Pancreas (tissue), 10 donors: ENCODE results near the gene LYST. TPM values are rescaled to one million over a fixed set of nuclear protein-coding genes. Genes with fewer than 3 reads are reported as not detected.

ENCODE experiments used
- ATAC-seq, 4 donors: fragments of 200-7000 bp; cut with Tn5 transposase; one replicate each; pipeline versions ENCODE4 v1.8.0 to v1.9.1; 2020; ENCODE audit warnings: mild to moderate bottlenecking in 4 of 4, moderate library complexity in 4 of 4
- DNase-seq, 6 donors: peaks; one replicate each; pipeline ENCODE4 v3.0.0-alpha.2; 2020
- FAIRE-seq: peaks from 2 replicates; lab custom pipeline; 2012; peaks lifted over from hg19 to GRCh38; lab: Jason Lieb, UNC
- H3K27ac ChIP-seq, 4 donors: fragments of 200-600 bp; sonication (generic); 1 replicate in 3 of 4; 2 replicates in 1 of 4; pipeline versions ENCODE4 v1.5.0 to v1.8.0; 2020
- H3K27me3 ChIP-seq, 4 donors: fragments of 200-600 bp; one replicate each; pipeline ENCODE4 v1.8.0; 2021
- H3K36me3 ChIP-seq, 3 donors: fragments of 200-600 bp; sonication (generic) in 1 of 3; one replicate each; pipeline versions ENCODE4 v1.5.0 to v1.8.0; 2020 to 2021
- H3K4me1 ChIP-seq, 3 donors: fragments of 200-600 bp; one replicate each; pipeline ENCODE4 v1.8.0; 2021
- H3K4me3 ChIP-seq, 4 donors: fragments of 200-600 bp; sonication (generic) in 2 of 4; one replicate each; pipeline versions ENCODE4 v1.5.0 to v1.8.0; 2020 to 2021
- H3K9me3 ChIP-seq, 4 donors: fragments of 200-600 bp; one replicate each; pipeline ENCODE4 v1.8.0; 2021
- WGBS, 2 donors: extraction: QIAGEN DNeasy Blood & Tissue Kit; methylation state at CpG; one replicate each; pipeline ENCODE4 v1.1.7; 2013; 5-methylcytosine and 5-hydroxymethylcytosine counted together
- intact Hi-C, 3 donors: fragments of 100-400 bp; cut with DNase I; formaldehyde crosslinking; loops; one replicate each; pipeline versions ENCODE4 v1.11.1 to v1.14.2; 2022
- polyA plus RNA-seq, 2 donors: library from polyadenylated mRNA; stranded (reverse); fragments of 200-250 nt; gene quantifications; one replicate each; pipeline ENCODE4 v1.2.3, GENCODE V29; 2013
- total RNA-seq, 6 donors: library from RNA; stranded (reverse); fragmentation: NEBNext Ultra II Directional in 4 of 6; extraction: Animal tissue kit (Norgen Biotek cat#: 25700) in 4 of 6; gene quantifications; one replicate each; pipeline versions ENCODE4 v1.2.1 to v1.2.4, GENCODE V29; 2021 to 2023
- TF ChIP-seq, protein P1 (sequence below), 4 donors: fragments of 200-600 bp; sonication (generic) in 3 of 4; IDR thresholded peaks; one replicate each; pipeline versions ENCODE4 v1.5.0 to v1.8.0; 2021; ENCODE audit warnings: antibody characterized with exemption in 4 of 4
- donor health status: healthy with polysubstance abuse.
- donor health status: DM: no; HTN: no; CAD: no; lungs with moderate emphysema.
- donor health status: DM: no; HTN: no; CAD: no.
- donor health status: control.
- donor health status: control.
- donor health status: Bipolar disorder and iron deficiency.
- donor health status: DM: yes; HTN: yes; CAD: no.
- donor health status: DM: no; HTN: no; CAD: no.
- donor health status: DM: no; HTN: no; CAD: no.
- donor health status: DM: yes; HTN: yes; CAD: no.

The LYST gene
- total and polyA plus RNA-seq, 8 donors: 4.3 to 13.7 (median 8.9) TPM

DNA sequence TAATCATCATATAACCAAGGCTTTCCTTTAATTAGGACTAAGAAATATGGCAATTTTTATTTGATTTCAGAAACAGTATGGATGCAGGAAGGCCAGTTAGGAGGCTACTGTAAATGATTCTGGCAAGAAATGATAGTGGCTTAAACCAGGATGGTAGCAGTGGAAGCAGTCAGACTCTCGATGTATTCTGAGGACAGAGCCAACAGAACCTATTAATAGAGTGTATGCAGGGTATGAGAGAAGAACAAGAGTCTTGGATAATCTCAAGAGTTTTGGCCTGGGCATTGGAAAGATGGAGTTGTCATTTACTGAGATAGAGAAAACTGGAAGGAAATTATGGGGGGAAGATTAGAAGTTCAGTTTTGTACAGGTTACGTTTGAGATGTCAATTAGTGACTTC is 143.8 kb downstream of the LYST start:
- no peaks in the 10 kb centered on the region for H3K9me3 ChIP-seq
- no peaks in the 10 kb centered on the region for H3K27me3 ChIP-seq
- TF ChIP-seq, protein P1, sequence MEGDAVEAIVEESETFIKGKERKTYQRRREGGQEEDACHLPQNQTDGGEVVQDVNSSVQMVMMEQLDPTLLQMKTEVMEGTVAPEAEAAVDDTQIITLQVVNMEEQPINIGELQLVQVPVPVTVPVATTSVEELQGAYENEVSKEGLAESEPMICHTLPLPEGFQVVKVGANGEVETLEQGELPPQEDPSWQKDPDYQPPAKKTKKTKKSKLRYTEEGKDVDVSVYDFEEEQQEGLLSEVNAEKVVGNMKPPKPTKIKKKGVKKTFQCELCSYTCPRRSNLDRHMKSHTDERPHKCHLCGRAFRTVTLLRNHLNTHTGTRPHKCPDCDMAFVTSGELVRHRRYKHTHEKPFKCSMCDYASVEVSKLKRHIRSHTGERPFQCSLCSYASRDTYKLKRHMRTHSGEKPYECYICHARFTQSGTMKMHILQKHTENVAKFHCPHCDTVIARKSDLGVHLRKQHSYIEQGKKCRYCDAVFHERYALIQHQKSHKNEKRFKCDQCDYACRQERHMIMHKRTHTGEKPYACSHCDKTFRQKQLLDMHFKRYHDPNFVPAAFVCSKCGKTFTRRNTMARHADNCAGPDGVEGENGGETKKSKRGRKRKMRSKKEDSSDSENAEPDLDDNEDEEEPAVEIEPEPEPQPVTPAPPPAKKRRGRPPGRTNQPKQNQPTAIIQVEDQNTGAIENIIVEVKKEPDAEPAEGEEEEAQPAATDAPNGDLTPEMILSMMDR (IDR thresholded peaks at IDR 0.05): no peak
- no peak overlapping the region for H3K4me3 ChIP-seq
- peaks cover 0 to 5% (median 0%) of the 10 kb centered on the region in 3 donors for H3K36me3 ChIP-seq
- 96% methylated on average over 2 of the region's 2 CpGs for WGBS, 2 donors
- ATAC-seq (no peak), DNase-seq (no peak), FAIRE-seq (no peak)
- no peak overlapping the region for H3K27ac ChIP-seq
- intact Hi-C loops: no loop called here
- no peaks in the 10 kb centered on the region for H3K4me1 ChIP-seq

DNA sequence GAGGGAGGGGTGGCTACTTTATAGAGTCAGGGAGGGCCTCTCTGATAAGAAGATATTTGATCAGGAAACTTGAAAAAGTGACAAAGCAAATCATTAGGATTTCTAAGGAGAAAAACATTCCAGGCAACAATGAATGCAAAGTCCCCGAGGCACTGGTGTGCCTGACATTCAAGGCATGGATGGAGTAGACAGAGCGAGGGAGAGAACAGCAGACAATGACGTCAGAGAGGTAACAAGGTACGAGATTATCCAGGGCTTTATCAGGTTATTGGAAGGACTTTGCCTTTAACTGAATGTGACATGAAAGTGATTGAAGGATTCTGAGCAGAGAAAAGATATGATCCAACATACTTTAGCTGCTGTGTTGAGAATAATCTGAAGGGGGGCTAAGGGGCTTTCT is 144.7 kb downstream of the LYST start:
- no peak overlapping the region for H3K27ac ChIP-seq
- intact Hi-C loops: no loop called here

DNA sequence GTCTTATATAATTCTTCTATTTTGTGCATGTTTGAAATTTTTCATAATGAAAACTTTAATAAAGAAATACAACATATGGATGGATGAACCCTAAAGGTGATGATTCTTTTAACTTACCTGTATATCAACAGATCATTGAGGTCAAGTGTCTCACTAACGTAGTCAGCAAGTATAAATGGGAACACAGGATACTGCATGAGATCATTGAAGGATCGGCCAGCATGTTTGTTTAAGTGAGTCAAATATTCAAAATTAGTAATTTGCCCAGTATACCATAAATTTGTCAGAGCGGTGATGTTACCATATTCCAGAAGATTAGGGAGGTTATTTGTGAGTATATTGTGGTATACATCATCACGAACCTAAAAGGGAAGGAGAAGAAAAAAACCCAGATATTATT is 146.2 kb downstream of the LYST start:
- no peak overlapping the region for H3K27ac ChIP-seq
- ATAC-seq (peak in 1 of 4 donors; percentile 27), FAIRE-seq (peak; percentile 13), DNase-seq (no peak)
- H3K9me3 ChIP-seq: no peaks in the 10 kb centered on the region
- H3K4me3 ChIP-seq: no peak overlapping the region
- peaks cover 0 to 5% (median 0%) of the 10 kb centered on the region in 3 donors for H3K36me3 ChIP-seq
- H3K4me1 ChIP-seq: no peaks in the 10 kb centered on the region
- no peaks in the 10 kb centered on the region for H3K27me3 ChIP-seq
- WGBS, 2 donors: 85 to 89% methylated on average over 4 of the region's 4 CpGs
- intact Hi-C loops: no loop called here
- TF ChIP-seq, protein P1 (IDR thresholded peaks at IDR 0.05): no peak

More for the DNA sequence above, 144.7 kb downstream of the LYST start:
- Histone ChIP-seq H3K4me1 (no peaks in the 10 kb centered on the region), H3K9me3 (no peaks in the 10 kb centered on the region), H3K36me3 (peaks cover 0 to 5% (median 0%) of the 10 kb centered on the region in 3 donors), H3K4me3 (no peak overlapping the region), H3K27me3 (no peaks in the 10 kb centered on the region)
- DNase-seq (no peak), FAIRE-seq (no peak), ATAC-seq (no peak)
- TF ChIP-seq, protein P1 (IDR thresholded peaks at IDR 0.05): no peak
- whole genome bisulfite sequencing, 2 donors: 63 to 74% methylated on average over 4 of the region's 4 CpGs

DNA sequence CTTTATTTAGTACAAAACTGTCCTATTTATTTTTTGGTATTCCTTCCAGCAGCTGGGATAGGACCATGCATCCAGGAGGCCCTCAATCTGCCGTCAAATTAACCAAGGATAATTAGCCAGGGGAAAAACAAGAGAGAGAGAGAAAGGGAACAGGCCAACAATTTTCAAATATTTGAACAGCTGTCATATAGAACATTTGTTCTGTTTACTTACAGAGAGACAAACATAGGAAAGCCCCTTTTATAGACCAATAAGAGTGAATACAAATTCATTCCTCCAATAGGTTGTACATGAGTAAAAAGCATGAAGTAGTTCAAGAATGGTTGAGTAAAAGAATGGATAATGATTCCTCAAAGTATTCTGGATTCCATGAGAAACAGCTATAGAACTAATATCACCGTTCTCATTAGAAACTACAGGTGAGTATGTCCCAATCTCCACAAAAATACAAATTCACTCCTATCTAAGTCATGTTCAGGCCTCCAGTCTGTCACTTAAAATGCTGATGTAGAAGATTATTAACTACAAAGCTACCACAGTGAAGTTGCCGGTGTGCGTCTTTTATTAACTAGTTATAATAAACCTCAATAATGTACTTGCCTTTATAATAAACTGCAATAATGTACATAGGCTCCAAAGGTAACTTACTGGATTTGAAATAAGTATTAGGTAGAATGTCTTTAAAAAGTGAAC is 152.4 kb downstream of the LYST start:
- peak; percentile 64 for FAIRE-seq
- Histone ChIP-seq H3K36me3 (no peaks in the 10 kb centered on the region), H3K27ac (peak overlapping the region; percentile 37 to 68 (median 60)), H3K27me3 (no peaks in the 10 kb centered on the region), H3K9me3 (no peaks in the 10 kb centered on the region), H3K4me3 (no peak overlapping the region), H3K4me1 (peaks cover 0 to 8% (median 6%) of the 10 kb centered on the region in 3 donors)
- 22 to 23% methylated on average over 4 of the region's 4 CpGs for WGBS, 2 donors
- TF ChIP-seq, protein P1 (IDR thresholded peaks at IDR 0.05): no peak
- no peak for DNase-seq
- peak; percentile 87 to 96 (median 94) for ATAC-seq
- intact Hi-C loops: no loop called here

DNA sequence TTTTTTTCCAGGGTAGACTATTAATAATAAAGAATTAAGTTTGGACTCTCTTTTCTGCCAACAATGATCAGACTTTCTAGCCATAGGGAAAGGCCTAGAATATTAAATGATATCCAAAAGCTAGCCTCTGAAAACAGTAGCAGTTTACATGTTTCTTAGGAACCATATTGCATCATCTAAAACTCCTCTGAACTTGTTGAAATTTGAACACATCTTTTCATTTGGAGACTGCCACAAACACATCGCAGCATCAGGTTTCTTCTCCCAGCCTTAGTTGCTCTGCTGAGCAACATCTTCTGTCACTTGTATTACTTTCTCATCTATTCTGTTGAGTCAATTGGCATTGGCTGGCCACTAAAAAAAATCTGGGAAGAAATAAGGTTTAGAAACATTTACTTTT is 153.9 kb downstream of the LYST start:
- TF ChIP-seq, protein P1 (IDR thresholded peaks at IDR 0.05): no peak
- no peaks in the 10 kb centered on the region for H3K27me3 ChIP-seq
- 97 to 100% methylated on average over 1 of the region's 1 CpG for WGBS, 2 donors
- no peaks in the 10 kb centered on the region for H3K9me3 ChIP-seq
- peaks cover 0 to 22% (median 11%) of the 10 kb centered on the region in 3 donors for H3K4me1 ChIP-seq
- ATAC-seq: no peak
- intact Hi-C loops: no loop called here
- no peak for FAIRE-seq
- H3K36me3 ChIP-seq: no peaks in the 10 kb centered on the region
- no peak for DNase-seq
- no peak overlapping the region for H3K27ac ChIP-seq
- H3K4me3 ChIP-seq: no peak overlapping the region
